ENCODE results near the gene TIAM1.

The TIAM1 gene

GRCh38 chr21:31232344-31232743, 111.7 kb downstream of the TIAM1 start:
- TF ChIP-seq CTCF (IDR thresholded peaks at IDR 0.05), result no peak

GRCh38 chr21:31230937-31231336, 113.1 kb downstream of the TIAM1 start:
- no peak for TF ChIP-seq CTCF (IDR thresholded peaks at IDR 0.05)

- no peak for TF ChIP-seq CTCF (IDR thresholded peaks at IDR 0.05)
Measured at GRCh38 chr21:31225713-31226112, 118.3 kb downstream of the TIAM1 start.

DNA sequence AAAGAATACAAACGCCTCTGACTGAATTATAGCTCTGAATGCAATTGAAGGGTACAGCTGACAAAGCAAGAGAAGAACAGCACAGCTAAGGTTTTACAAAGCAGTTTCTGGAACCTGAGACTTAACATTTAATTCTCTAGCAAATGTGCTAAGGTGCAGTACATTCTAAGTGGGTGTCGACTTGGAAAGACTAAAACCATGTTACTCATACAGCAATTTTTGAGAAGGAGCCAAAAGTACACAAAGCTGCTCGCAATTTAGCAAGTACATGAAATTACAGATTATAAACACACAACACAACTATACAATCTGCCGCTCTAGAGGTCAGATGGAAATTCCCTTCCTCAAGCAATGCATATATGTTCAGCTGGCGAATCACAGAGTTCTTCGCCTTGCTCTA, 121.9 kb downstream of the TIAM1 start:
- TF ChIP-seq CTCF (IDR thresholded peaks at IDR 0.05), result no peak

GRCh38 chr21:31221043-31221442, 123.0 kb downstream of the TIAM1 start:
- TF ChIP-seq CTCF (IDR thresholded peaks at IDR 0.05), result no peak

GRCh38 chr21:31220575-31220974, 123.5 kb downstream of the TIAM1 start:
- TF ChIP-seq CTCF (IDR thresholded peaks at IDR 0.05), result no peak

GRCh38 chr21:31218830-31219608, 125.0 kb downstream of the TIAM1 start:
- TF ChIP-seq CTCF (IDR thresholded peaks at IDR 0.05), result no peak

- TF ChIP-seq CTCF (IDR thresholded peaks at IDR 0.05), result no peak
Measured at GRCh38 chr21:31216206-31216605, 127.9 kb downstream of the TIAM1 start.

Measured in LNCAP (cell line).